HG02938 (cell line): Measurements from ENCODE around the gene PSMG2.
"Not testable (repeated sequence)": the region's sequence is repeated elsewhere in the genome, so short reads cannot be mapped to it uniquely, and the experiment has no call there.

ENCODE experiments used
- ATAC-seq: cut with Tn5 transposase; IDR thresholded peaks from one replicate; pipeline ENCODE4 v1.9.1; 2021; ENCODE audit warnings: mild to moderate bottlenecking, moderate library complexity; ENCODE audit not compliant: unreplicated experiment

PSMG2 gene

DNA sequence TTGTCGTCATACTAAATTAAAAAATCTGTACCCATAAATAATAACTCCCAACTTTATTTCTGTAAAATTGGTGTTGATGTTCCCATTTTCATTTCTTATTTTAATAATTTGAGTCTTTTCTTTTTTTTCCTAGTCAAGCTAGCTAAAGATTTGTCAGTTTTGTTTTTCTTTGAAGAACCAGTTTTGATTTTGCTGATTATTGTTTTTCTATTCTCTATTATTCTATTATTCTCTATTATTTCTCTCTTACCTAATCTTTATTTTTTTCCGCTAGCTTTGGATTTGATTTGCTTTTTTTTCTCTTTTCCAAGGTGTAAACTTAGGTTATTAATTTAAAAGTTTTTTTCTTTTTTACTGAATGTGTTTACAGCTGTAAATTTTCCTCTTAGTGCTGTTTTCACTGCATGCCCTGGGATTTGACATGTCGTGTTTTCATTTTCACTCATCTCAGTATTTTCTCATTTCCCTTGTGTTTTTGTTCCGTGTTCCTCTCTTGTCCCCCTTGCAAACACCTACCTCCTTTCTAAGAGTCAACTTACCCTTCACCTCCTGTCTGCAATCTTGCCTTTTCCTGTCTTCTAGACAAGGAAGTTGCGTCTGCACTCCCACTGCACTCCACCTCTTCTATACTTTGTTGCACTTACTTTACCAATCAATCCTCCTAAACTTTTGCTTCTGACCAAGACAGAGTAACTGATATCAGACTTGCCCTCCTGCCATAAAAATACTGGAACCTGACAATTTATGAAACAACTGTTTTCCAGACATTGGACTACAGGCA, 18.8 kb downstream of the PSMG2 start:
- ATAC-seq = no peak

DNA sequence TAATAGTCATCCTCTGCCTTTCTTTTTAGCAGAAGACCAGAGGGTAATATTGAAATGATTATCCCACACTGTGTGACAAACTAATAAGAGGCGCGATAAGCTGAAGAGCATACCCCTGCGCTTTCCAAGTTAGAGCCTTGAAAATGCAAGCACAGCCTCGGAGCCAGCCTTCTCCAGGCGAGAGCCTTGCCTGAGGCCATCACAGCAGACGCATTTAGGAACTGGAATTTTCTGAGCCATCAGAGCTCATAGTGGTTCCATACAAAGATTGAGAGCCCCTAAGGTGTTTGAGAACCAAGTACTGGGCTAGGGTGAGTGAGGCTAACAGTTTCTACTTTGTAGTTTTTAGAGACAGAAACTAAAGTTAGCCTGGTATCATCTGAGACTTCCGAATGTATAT, 19.9 kb downstream of the PSMG2 start:
- ATAC-seq = no peak

DNA sequence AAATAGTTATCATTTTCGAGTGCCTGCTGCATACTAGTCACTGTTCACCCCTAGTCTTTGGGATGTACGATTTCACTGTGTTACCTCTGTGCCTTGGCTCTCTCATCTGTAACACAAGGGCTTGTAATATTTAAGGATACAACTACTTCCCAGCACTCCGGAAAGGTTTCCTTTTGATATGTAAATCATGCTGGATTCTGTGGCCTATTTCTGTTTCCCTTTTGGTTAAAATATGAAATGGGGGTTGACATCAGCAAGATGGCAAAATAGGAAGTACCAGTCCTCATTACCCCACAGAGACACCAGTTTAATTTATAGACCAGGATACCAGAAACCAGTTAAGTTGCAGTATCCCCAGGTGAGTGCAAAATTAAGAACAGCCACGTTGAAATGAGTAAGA, 23.5 kb downstream of the PSMG2 start:
- ATAC-seq = no peak

DNA sequence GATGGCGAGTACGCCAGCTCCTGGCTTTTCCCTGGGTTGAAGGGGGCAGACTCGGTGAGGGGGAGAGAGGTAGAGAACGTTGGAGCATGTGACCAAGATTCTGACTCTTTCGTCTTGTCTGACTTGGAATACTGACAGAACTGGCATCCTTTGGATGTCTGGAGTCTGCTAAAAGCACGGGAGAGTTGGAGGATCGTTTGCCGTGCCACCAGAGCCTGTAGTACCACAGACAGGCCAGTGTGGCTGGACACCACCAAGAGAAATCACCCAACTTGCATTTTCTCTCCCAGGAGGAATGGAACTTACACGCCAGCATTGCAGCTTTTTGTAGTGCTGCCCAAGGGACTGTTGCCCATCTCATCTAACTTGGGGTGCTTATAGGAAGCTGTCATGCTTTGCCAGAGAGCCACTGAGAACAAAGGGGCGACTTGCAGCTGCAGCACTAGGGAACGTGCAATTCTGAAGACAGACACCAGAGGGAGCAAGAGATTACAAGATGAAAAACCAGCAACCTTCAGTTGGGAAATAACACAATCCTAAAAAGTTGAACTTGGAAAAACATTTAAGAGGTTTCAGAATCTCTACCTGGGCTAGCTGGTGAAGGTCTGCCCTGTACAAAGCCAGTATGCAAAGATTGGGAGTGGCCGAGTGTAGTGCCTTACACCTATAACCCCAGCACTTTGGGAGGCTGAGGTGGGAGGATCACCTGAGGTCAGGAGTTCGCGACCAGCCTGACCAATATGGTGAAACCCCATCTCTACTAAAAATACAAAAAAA, 24.1 kb downstream of the PSMG2 start:
- no peak for ATAC-seq

DNA sequence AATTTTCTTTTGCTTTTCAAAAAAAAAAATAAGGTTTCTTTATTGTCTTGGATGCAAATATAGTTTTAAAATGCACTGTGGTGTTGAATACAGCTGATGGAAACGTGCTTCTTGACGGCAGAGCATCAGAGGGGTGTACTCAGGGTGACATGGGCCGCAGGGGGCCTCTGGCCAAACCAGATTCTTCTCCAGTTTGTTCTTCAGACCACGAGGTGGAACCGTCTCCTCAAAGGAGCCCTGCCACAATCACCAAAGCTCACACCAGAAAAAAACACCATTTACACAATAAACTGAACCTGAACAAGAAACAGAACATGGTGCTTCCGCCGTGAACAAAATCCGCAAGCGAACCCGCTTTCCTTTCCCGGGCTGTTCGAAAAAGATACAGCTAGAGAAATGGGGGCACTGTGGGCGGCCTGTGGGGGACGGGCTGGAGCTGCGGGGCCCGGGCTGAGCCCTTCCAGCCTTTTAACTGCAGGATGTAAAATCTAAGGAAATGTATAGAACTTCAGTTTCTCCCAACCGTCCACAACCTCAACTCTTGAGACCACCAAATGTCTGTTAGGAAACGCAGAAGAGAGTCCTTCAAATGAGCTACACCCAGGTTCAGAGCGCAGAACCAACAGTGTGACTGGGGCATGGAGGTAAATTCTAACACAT, 34.5 kb downstream of the PSMG2 start:
- no peak for ATAC-seq

DNA sequence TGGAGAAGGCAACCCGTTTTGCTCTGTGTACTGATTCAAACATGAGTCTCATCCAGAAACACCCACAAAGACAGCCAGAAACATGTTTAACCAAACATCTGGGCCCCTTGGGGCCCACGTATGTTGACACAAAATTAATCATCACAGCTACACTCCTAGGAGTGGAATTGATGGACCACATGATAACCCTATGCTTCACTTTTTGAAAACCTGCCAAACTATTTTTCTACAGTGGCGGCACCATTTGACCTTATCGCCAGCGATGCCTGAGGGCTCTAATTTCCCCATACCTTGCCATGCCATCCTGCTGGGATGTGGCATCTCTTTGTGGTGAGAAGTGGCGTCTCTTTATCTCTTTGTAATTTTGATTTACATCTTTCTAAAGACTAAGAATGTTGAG, 38.5 kb downstream of the PSMG2 start:
- no peak for ATAC-seq

DNA sequence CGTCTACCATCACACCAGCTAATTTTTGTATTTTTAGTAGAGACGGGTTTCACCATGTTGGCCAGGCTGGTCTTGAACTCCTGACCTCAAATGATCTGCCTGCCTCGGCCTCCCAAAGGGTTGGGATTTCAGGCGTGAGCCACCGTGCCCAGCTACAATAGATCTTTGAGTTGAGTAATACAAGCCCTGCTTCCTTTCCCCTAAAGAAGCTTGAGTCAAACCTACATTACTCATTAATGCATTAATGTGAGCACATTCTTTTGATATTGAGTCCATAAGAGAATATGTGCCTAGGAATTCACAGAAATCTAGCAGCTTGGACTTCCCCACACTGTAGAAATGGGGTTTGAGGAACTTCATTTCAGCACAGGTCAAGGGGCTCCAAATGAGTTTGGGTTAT, 39.6 kb downstream of the PSMG2 start:
- ATAC-seq = no peak

DNA sequence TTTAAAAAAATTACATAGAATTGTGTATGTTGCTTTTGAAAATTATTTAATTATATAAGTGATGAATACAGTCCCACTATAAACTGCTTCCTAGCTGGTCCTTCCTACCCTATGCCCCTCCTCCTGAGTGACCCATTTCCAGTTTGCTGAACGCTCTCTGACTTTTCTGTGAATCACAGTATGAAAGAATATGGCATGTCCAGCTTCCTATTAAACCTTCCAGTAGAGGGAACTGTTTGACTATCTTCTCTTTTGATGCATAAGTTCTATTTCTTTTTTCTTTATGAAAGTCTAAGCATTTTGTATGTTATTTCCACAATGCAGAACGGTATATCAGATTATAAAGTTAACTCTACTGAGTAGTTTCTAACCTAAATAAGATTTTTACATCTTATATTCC, 41.3 kb downstream of the PSMG2 start:
- ATAC-seq = no peak

DNA sequence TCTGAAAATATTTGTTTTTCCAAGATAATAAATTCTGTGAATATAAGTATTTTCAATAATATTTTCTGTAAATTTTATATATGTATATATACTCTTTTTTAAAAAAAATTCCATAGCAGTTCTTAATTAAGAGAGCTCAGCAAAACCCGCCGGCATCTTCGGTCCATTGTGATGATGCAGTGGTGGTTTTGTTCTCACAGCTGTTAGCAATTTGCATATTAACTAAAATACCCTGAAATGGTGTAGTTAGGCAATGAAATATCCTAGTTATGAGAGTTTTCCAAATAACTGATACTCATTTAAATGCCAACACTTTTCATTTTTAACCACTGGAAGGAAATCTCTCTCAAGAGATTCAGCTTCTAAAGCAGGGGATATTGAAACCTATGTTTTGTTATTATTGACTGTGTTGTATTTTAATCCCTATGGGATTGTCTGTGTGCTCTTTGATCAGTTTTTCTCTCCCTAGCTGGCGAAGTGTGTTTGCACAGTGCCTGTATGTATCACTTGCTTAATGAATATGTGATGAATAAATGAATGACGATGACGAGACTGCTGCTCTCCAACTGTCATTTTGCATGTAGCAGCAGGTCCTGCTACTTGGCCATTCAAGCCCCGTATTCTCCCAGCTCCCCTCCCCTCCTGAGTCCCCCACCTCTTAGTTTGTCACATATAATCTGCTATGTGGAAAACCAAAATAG, 42.4 kb downstream of the PSMG2 start:
- ATAC-seq = no peak

DNA sequence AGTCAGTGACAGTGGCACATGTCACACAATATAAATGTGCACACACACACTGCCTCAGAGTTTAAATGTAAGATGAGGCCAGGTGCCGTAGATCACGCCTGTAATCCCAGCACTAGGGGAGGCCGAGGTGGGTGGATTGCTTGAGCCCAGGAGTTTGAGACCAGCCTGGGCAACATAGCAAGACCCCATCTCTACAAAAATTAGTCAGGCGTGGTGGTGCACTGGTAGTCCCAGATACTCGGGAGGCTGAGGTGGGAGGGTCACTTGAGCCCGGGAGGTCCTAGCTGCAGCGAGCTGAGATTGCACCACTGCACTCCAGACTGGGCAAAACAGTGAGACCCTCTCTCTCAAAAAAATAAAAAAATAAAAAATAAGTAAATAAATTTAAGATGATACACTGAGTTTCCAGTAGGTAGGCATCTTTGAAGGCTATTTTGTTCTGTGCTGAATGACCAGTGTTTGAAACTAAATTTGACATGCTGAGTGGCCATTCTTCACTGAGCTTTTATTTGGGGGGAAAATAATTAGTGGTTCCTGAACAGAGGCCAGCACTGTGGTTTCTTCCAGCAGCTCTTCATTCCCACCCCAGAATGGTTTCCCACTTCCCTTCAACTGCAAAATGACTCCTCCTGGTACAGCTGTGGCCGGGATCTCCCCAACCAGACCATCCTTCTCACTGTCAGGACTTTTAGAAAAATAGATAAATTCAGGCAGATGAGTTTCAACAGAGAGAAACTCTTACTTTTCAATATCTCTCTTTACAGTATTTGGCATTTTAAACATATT, 44.9 kb downstream of the PSMG2 start:
- no peak for ATAC-seq

DNA sequence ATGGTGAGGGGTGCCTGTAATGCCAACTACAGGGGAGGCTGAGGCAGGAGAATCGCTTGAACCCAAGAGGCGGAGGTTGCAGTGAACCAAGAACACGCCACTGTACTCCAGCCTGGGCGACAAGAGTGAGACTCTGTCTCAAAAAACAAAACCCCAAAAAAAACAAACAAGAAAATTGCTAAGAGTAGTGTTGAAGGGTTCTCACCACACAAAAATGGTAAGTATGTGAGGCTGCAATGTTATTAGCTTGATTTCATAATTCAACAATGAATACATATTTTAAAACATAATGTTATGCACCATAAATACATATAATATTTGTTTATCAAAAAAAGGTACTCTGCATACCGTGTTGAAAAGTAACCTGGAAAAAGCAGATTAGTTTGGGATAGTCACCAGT, 45.8 kb downstream of the PSMG2 start:
- no peak for ATAC-seq

DNA sequence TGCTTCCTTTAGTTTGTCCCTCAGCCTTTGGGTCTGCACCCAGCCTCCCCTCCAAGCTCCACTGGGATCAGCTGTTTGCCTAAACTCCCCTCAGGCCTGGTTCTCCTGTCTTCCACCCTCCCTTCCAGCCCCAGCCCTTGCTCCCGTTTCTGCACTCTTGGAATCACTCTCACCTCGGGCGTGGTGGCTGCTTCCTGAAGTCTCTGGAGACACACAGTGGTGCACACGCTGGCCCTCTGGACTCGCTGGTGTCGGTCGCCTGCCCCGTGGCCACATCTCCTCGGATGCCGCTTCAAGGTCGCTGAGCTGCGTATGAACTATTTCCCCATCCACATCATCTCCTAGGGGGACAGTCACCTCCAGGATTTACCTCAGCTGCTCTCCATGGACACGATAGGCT, 46.3 kb downstream of the PSMG2 start:
- ATAC-seq = no peak

DNA sequence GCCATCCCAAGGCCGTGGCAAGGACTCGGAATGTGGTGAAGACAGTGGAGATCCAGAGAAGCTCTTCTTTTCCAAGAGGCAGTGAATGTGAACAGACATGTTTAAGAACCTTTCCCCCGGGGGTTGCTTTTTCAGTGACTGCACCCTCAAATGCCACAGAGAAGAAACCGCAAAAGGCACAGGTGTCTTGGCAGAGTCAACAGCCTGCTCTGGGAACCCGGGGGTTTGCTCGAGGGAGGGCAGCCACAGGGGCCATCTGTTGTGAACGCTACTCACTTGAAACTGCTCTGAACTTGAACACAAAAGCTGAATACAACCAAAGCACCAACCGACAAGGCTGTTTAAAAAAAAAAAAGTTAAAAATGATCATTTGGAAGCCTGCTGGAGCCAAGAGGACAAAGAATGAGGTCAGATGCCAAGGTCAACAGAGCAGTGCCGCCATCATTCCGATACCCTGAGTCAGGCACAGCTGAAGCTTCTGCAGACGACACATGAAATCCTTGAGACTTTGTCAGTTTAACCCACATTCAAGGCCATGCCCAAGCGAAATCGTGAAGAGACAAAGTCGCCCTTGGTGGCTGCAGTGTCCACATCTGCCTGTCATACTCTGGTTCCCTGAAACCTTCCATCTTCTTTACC, 47.4 kb downstream of the PSMG2 start:
- ATAC-seq = no peak

DNA sequence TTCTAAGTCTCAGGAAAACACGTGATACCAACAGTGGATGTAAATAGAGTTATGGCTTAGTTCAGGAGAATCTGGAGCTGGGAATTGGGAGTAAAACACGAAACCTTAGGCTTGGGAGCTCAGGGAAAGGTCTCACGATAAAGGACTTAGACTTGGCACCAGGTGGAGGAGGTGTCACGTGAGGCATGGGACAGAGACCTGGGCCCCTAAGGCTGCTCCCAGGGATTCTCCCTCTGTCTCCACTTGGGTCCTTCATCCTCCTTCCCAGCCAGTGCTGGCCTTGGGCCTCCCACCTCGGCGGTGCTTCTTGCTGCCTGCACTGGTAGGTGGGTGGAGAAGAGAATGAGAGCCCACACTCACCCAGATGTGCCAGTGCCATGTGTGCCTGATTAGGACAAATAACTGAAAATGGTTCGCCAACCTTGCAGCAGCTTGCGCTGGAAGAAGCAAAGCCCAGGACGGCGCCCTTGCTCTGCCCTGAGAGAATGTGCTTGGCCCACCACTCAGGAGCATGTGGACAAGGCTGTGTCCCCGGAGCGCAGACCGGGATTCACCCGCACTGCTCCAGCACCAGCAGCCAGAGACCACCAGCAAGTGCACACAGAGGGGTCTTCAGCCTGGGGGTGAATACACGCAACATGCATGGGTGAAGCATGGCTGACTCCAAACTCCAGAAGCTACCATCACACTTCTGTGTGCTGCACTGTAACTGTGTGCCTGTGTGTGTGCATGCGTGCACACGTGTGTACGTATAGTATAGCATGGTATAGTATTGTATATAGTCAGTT, 48.1 kb downstream of the PSMG2 start:
- ATAC-seq = no peak

DNA sequence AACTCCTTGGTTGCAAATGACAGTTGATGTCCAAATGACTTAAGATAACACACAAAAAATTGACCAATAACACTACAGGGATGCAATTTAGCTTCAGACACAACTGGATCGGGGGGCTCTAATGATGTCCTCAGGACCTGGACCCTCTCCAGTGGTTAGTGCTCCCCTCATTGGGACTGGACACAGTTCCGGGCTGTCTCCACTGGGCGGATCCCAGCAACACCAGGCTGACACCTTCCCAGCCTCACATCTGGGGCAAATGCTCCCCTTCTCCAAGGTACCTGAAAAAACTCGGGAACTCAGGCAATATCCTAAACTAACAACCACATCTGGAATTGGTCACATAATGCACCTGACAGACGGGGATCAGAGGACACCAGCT, 48.7 kb downstream of the PSMG2 start:
- ATAC-seq = no peak

DNA sequence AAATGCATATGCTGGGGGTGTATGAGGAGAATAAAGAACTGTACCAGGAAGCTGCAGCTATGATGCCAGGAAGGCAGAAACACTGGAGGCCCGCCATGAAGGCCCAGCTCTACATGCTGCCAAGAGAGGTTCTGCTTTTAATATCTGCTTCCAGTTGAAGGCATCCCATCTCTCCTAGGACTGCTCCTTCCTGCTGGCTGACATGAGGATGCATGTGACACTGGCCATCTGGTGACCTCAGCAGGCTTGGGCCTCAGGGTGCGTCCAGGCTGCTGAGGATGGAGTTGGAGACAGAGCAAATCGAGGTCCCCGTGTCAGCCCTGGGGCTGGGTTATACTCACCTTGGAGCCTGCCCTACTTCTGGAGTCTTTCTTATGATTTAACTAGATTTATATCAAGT, 49.0 kb downstream of the PSMG2 start:
- ATAC-seq = no peak

DNA sequence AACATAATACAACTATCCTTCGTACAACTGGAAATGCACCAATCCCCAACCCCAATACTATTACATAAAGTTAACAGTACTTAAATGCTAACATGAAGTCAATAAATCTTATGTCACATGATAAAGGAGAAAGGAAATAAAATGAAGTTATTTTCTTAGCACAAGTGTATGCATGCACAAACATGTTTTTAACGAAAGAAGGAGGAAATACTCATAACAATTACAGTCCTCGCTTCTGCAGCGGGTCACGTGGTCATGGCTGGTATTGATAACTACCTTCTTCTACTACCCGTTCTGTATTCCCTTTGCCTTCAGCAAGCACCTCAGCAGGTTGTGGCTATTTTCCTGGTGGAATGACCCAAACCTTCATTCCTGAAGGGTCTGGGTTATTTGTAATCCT, 51.7 kb downstream of the PSMG2 start:
- no peak for ATAC-seq

DNA sequence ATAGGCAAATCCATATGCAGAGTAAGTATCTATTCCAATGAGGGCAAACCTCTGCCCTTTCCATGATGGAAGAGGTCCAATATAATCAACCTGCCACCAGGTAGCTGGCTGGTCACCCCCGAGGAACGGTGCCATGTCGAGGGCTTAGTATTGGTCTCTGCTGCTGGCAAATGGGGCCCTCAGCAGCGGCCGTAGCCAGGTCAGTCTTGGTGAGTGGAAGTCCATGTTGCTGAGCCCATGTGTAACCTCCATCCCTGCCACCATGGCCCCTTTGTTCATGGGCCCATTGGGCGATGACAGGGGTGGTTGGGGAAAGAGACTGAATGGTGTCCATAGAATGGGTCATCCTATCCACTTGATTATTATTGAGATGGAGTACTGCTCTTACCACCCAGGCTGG, 52.8 kb downstream of the PSMG2 start:
- not testable (repeated sequence) for ATAC-seq

DNA sequence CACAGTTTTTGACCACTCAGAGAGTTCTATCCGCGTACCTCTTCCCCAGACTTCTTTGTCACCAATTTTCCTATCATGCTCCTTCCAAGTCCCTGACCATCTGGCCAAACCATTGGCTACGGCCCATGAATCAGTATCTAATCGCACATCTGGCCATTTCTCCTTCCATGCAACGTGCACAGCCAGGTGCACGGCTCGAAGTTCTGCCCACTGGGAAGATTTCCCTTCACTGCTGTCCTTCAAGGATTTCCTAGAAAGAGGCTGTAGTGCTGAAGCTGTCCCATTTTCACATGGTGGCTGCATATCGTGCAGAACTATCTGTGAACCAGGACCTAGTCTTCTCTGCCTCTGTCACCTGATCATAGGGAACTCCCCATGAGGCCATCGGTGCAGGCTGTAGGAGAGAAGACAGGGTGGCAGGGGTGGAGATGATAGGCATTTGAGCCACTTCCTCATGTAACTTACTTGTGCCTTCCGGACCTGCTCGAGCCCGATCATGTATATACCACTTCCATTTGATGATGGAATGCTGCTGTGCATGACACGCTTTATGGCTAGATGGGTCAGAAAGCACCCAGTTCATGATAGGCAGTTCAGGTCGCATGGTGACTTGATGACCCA, 53.9 kb downstream of the PSMG2 start:
- not testable (repeated sequence) for ATAC-seq
